SK-N-SH treated with all-trans-retinoic acid at 6 μM for 48 hours (cell line): ENCODE measurements around the gene C2CD3.

Experiments
- ARNTL ChIP-seq: fragments of 450-650 bp; formaldehyde crosslinking; IDR thresholded peaks from 2 replicates; pipeline ENCODE4 v1.5.0; 2020; ENCODE audit warnings: low read depth, mild to moderate bottlenecking, moderate library complexity, borderline replicate concordance
- BACH2 ChIP-seq: fragments of 250-450 bp; sonication (Bioruptor Pico); IDR thresholded peaks from 2 replicates; pipeline ENCODE4 v1.9.0; 2021; ENCODE audit warnings: mild to moderate bottlenecking, borderline replicate concordance
- CSRNP3 ChIP-seq: fragments of 250-450 bp; sonication (Bioruptor Pico); IDR thresholded peaks from 2 replicates; pipeline ENCODE4 v1.5.1; 2021; ENCODE audit warnings: mild to moderate bottlenecking, moderate library complexity
- PATZ1 ChIP-seq: fragments of 250-450 bp; sonication (Bioruptor Pico); IDR thresholded peaks from 2 replicates; pipeline ENCODE4 v1.8.0; 2020; ENCODE audit warnings: mild to moderate bottlenecking, moderate library complexity, borderline replicate concordance
- PPARA ChIP-seq: fragments of 250-450 bp; sonication (Bioruptor Pico); IDR thresholded peaks from 2 replicates; pipeline ENCODE4 v1.5.0; 2020; ENCODE audit warnings: mild to moderate bottlenecking, borderline replicate concordance
- RARB ChIP-seq: fragments of 250-450 bp; sonication (Bioruptor Pico); IDR thresholded peaks from 2 replicates; pipeline ENCODE4 v1.8.0; 2021; ENCODE audit warnings: mild to moderate bottlenecking, moderate library complexity
- TCF4 ChIP-seq: fragments of 250-450 bp; sonication (Bioruptor Pico); IDR thresholded peaks from 2 replicates; pipeline ENCODE4 v1.8.0; 2021; ENCODE audit warnings: mild to moderate bottlenecking, moderate library complexity, borderline replicate concordance
- TSHZ2 ChIP-seq: fragments of 250-450 bp; sonication (Bioruptor Pico); IDR thresholded peaks from 2 replicates; pipeline ENCODE4 v1.5.0; 2020; ENCODE audit warnings: mild to moderate bottlenecking, moderate library complexity
- ZFP3 ChIP-seq: fragments of 250-450 bp; sonication (Bioruptor Pico); IDR thresholded peaks from 2 replicates; pipeline ENCODE4 v1.5.0; 2020; ENCODE audit warnings: mild to moderate bottlenecking, moderate library complexity
- ZFP30 ChIP-seq: fragments of 450-650 bp; formaldehyde crosslinking; IDR thresholded peaks from 2 replicates; pipeline ENCODE4 v1.5.0; 2022; ENCODE audit warnings: mild to moderate bottlenecking, moderate library complexity
- ZNF565 ChIP-seq: fragments of 450-650 bp; formaldehyde crosslinking; conservative IDR thresholded peaks from 2 replicates; pipeline ENCODE4 v1.5.0; 2020; ENCODE audit warnings: low read depth, mild to moderate bottlenecking, moderate library complexity
- ZNF8 ChIP-seq: fragments of 450-650 bp; formaldehyde crosslinking; IDR thresholded peaks from 2 replicates; pipeline ENCODE4 v1.5.0; 2020; ENCODE audit warnings: mild to moderate bottlenecking, moderate library complexity
- TF ChIP-seq, protein P1 (sequence below): fragments of 250-450 bp; sonication (Bioruptor Pico); IDR thresholded peaks from 2 replicates; pipeline ENCODE4 v1.5.1; 2020; ENCODE audit warnings: low read depth, mild to moderate bottlenecking, moderate library complexity

DNA sequence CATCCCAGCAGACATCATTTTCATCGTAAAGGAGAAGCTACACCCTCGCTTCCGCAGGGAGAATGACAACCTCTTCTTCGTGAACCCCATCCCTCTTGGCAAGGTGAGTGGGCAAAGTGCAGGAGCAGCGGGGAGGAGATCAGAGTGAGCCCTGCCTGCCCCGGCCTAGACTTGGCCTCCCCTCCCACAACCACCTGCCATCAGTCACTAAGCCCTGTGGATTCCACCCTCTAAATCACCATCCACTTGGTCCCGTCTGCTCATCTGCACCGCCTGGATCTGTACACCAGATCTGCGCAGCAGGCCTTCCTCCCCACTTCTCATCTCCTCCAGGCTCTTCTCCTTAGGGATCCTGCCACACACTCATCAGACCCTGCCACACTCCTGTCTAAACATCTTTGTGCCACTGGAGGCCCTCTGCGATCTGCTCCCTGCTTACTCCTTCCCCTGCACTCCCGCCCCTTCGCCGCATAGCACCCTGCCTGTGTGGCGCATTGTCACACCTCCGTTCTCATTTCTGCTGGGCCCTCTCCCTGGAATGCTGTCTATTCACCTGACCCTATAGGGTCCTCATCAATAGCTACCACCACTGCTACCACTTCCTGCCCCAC lies 202.3 kb downstream of the C2CD3 start:
- TF ChIP-seq, protein P1, sequence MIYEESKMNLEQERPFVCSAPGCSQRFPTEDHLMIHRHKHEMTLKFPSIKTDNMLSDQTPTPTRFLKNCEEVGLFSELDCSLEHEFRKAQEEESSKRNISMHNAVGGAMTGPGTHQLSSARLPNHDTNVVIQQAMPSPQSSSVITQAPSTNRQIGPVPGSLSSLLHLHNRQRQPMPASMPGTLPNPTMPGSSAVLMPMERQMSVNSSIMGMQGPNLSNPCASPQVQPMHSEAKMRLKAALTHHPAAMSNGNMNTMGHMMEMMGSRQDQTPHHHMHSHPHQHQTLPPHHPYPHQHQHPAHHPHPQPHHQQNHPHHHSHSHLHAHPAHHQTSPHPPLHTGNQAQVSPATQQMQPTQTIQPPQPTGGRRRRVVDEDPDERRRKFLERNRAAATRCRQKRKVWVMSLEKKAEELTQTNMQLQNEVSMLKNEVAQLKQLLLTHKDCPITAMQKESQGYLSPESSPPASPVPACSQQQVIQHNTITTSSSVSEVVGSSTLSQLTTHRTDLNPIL: no peak
- TF ChIP-seq PATZ1 (no peak), BACH2 (CRISPR knock-in tag) (no peak), ARNTL (CRISPR knock-in tag) (no peak), PPARA (no peak), ZFP3 (CRISPR knock-in tag) (no peak), TSHZ2 (CRISPR knock-in tag) (no peak), TCF4 (no peak), ZNF565 (CRISPR knock-in tag) (no peak), ZFP30 (no peak), RARB (CRISPR knock-in tag) (no peak), CSRNP3 (no peak), ZNF8 (CRISPR knock-in tag) (no peak)
